Gastroesophageal sphincter (tissue), 3 donors: Measurements from ENCODE around the gene PTPRC.

ENCODE experiments used
- POLR2A ChIP-seq, 2 donors: fragments of 450-650 bp; IDR thresholded peaks; one replicate each; pipeline ENCODE4 v1.6.1; 2017; ENCODE audit warnings: antibody characterized with exemption in 2 of 2, mild to moderate bottlenecking in 2 of 2, moderate library complexity in 1 of 2
- TF ChIP-seq, protein P1 (sequence below), 4 experiments: fragments of 200-600 bp in 2 of 4; fragments of 450-650 bp in 2 of 4; sonication (generic) in 1 of 4; IDR thresholded peaks; one replicate each; pipeline ENCODE4 v1.5.1; 2017 to 2019; ENCODE audit warnings: antibody characterized with exemption in 4 of 4, mild to moderate bottlenecking in 2 of 4, moderate library complexity in 2 of 4

DNA sequence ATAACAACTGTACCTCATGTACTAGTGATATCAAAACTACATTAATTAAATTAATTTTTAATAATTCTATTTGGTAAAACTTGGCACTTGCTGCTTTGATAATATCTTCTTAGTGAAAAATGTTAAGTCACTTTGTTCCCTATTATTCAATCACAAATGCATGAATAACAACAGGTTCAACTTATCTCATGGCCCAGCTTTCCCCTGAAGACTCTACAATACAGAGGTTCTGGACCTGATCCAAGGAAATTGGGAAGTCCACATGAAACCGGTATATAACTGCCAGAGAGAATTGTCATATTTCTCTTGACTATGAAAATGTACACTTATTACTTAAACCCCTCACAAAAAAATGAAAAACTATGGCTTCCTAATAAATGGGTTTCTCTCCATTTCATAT, 33.9 kb upstream of the PTPRC start:
- no peak for TF ChIP-seq POLR2A (IDR thresholded peaks at IDR 0.05)
- TF ChIP-seq, protein P1, sequence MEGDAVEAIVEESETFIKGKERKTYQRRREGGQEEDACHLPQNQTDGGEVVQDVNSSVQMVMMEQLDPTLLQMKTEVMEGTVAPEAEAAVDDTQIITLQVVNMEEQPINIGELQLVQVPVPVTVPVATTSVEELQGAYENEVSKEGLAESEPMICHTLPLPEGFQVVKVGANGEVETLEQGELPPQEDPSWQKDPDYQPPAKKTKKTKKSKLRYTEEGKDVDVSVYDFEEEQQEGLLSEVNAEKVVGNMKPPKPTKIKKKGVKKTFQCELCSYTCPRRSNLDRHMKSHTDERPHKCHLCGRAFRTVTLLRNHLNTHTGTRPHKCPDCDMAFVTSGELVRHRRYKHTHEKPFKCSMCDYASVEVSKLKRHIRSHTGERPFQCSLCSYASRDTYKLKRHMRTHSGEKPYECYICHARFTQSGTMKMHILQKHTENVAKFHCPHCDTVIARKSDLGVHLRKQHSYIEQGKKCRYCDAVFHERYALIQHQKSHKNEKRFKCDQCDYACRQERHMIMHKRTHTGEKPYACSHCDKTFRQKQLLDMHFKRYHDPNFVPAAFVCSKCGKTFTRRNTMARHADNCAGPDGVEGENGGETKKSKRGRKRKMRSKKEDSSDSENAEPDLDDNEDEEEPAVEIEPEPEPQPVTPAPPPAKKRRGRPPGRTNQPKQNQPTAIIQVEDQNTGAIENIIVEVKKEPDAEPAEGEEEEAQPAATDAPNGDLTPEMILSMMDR (IDR thresholded peaks at IDR 0.05) = no peak
